Right ventricle myocardium inferior (tissue), 1 donor: ENCODE results near the gene ZNF853. TPM values are rescaled to one million over a fixed set of nuclear protein-coding genes. Genes with fewer than 3 reads are reported as not detected.

Source experiments
- ATAC-seq: fragments of 200-7000 bp; cut with Tn5 transposase; one replicate; pipeline ENCODE4 v1.9.1; 2020; ENCODE audit warnings: mild to moderate bottlenecking, moderate library complexity
- DNase-seq: peaks from one replicate; pipeline ENCODE4 v3.0.0; 2021; ENCODE audit errors: missing footprints
- intact Hi-C: fragments of 100-400 bp; cut with DNase I; formaldehyde crosslinking; loops from one replicate; pipeline ENCODE4 v1.11.0; 2022
- total RNA-seq: library from RNA; stranded (reverse); fragmentation: NEBNext Ultra II Directional; extraction: Animal tissue kit (Norgen Biotek cat#: 25700); gene quantifications from one replicate; pipeline ENCODE4 v1.2.1, GENCODE V29; 2021
- donor health status: DM: no; HTN: yes; CAD: no; lungs with severe emphysema.

ZNF853 gene
- total RNA-seq, 1 donor from 2014 or later, result 10.3 TPM

DNA sequence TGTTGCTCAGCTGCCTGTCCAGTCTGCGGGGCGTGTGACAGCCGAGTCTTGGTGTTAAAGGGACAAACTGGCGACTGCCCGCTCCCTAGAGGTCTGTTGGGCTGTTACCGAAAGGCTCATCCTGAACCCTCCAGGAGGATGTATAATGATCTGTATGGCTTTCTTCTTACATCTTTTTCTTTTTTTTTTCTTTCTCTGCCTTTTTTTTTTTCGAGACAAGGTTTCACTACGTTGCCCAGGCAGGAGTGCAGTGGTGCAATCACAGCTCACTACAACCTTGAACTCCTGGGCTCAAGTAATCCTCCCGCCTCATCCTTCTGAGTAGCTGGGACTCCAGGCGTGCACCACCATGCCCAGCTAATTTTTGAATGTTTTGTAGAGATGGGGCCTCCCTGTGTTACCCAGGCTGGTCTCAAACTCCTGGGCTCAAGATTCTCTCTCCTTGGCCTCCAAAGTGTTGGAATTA lies 24.7 kb upstream of the ZNF853 start:
- intact Hi-C loops, result loop anchor here (2.0 kb wide), 1 partner anchor 14 kb away; the partner anchor contains the start of gene ZDHHC4
- DNase-seq, result no peak
- ATAC-seq, result peak; percentile 12

GRCh38 chr7:6600093-6600492 lies 15.3 kb upstream of the ZNF853 start:
- ATAC-seq (no peak), DNase-seq (no peak)
- intact Hi-C loops, result no loop called here

GRCh38 chr7:6604458-6604857 lies 11.0 kb upstream of the ZNF853 start:
- intact Hi-C loops, result no loop called here
- ATAC-seq, result no peak
- DNase-seq, result peak; percentile 37

DNA sequence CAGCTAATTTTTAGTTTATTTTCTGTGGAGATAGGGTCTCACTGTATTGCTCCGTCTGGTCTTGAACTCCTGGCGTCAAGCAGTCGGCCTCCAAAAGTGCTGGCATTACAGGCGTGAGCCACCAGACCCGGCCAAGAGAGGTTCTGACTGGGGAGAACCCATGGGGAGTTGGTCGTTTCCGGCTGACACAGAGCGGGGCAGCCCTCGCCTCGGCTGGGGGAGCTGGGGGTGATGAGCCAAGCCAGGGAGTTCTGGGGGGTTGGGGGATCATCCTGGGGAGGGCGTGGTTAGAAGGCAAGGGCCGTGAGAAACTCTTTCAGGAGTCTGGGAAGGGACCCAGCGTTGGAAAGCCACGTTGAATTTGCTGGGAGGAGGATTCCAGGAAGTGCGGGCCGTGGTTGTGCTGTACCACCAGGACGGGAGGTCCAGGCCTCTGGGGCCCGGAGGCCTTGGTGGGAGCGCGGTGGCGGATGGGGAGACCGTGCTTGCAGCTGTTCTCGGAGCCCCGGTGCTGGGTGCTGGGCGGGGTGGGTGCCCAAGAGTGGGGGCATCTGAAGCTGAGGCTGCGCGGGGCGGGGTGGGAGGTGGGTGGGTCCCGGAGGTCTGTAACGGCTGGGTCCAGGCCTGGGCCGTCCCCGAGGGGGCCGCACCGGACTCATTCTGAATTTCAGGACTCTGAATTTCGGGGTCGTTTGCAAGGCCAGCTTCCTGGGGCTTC lies 8.4 kb upstream of the ZNF853 start:
- peak; percentile 65 for DNase-seq
- intact Hi-C loops, result no loop called here
- ATAC-seq, result no peak

DNA sequence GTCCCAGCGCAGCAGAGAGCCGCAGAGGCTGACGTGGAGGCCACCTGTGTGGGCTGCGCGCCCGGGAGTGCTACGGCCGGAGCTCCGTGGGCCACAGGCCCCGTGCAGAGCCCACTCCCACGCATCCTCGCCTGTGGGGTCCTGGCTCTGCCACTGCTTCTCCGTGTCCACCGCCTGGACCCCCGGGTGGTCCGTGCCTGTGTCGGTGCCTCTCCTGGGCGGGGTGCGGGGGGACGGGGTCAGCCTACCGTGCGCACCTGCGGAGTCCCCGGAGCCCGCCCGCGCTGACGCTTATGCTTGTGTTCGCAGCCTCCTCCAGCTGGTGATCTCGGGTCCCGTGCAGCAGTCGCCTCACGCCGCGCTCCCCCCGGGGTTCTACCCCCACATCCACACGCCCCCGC lies 7.8 kb upstream of the ZNF853 start:
- intact Hi-C loops, result no loop called here
- DNase-seq, result peak; percentile 67
- ATAC-seq, result no peak

GRCh38 chr7:6608081-6608480 lies 7.3 kb upstream of the ZNF853 start:
- ATAC-seq (no peak), DNase-seq (no peak)
- intact Hi-C loops, result no loop called here

- no peak for ATAC-seq
- intact Hi-C loops, result no loop called here
- no peak for DNase-seq
Measured at GRCh38 chr7:6608794-6609193, 6.6 kb upstream of the ZNF853 start.

DNA sequence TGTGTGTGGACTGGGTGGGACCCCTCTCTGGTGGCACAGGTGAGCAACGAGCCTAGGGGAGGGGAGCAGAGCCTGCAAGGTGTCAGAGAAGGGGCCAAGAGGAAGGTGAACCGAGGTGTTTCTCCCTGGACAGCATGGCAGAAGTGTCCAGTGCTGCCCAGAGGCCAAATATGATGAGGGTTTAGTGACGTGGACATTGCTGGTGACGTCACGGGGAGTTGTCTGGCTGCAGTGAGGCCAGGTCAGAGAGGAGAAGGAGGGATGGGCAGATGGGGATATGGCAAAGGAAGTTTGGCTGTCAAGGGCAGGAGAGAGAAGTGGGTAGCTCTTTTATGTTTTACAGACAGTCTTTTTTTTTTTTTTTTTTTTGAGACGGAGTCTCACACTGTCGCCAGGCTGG lies 2.6 kb upstream of the ZNF853 start:
- intact Hi-C loops, result no loop called here
- no peak for DNase-seq
- no peak for ATAC-seq

- DNase-seq, result no peak
- intact Hi-C loops, result no loop called here
- no peak for ATAC-seq
Measured at GRCh38 chr7:6613706-6614105, 1.7 kb upstream of the ZNF853 start.

DNA sequence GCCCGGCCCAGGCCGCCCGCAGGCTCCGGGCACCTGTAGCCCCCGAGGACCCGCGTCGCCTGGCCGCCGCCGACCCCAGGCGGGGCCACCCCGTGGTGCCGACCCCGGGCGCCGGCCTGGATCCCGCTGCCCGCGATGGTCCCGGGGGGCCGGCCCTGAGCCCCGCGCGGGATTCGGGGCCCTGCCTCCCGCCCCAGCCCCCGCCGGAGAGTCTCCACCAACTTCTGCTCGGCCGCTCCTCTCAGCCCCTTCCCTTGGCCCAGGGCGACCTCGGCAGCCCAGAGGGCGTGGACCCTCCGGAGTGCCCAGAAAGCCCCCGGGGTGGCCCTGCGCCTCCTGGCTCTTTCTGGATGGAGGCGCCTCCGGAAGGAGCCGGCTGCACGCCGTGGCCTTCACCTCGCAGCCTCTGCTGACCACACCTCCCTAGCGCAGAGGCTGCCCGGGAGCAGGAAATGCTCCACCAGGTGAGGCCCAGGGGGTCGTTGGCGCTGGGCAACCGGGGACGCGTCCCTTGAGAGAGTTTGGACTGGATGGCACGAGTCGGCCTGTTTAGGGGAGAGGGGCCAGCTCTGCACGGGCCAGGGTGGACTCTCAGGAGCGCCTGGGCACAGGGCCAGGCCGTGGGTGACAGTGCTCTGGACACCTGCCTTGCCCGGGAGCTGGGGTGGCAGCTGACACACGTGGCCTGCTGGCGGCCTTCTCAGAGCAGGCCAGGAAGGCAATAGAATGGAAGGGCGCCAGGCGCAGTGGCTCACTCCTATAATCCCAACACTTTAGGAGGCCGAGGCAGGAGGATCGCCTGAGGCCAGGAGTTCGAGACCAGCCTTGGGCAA lies 529 bp downstream of the ZNF853 start:
- intact Hi-C loops, result no loop called here
- ATAC-seq (peak; percentile 13), DNase-seq (no peak)

- intact Hi-C loops, result no loop called here
- no peak for ATAC-seq
- no peak for DNase-seq
Measured at GRCh38 chr7:6616854-6617643, 1.6 kb downstream of the ZNF853 start.

- intact Hi-C loops, result no loop called here
- ATAC-seq (no peak), DNase-seq (no peak)
Measured at GRCh38 chr7:6618621-6619020, 3.2 kb downstream of the ZNF853 start.

DNA sequence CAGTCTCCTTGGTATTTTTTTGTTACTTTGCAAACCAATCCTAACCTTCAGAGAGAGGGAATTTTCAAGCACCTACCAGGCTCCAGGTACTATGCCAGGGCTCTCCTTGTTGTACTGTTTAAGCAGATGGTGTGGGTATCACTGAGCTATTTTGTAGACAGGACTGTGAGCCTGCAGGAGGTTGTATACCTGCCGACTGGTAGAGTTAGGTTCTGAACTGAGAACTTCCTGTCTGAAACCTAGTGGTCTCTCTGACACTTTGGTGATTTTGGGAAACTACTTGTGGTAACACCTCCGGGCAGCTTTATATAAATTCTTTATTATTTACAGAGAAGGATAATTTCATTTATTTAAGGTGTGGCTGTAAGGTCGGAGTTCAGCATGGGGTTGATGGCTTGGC lies 4.6 kb downstream of the ZNF853 start:
- DNase-seq (no peak), ATAC-seq (no peak)
- intact Hi-C loops, result no loop called here

DNA sequence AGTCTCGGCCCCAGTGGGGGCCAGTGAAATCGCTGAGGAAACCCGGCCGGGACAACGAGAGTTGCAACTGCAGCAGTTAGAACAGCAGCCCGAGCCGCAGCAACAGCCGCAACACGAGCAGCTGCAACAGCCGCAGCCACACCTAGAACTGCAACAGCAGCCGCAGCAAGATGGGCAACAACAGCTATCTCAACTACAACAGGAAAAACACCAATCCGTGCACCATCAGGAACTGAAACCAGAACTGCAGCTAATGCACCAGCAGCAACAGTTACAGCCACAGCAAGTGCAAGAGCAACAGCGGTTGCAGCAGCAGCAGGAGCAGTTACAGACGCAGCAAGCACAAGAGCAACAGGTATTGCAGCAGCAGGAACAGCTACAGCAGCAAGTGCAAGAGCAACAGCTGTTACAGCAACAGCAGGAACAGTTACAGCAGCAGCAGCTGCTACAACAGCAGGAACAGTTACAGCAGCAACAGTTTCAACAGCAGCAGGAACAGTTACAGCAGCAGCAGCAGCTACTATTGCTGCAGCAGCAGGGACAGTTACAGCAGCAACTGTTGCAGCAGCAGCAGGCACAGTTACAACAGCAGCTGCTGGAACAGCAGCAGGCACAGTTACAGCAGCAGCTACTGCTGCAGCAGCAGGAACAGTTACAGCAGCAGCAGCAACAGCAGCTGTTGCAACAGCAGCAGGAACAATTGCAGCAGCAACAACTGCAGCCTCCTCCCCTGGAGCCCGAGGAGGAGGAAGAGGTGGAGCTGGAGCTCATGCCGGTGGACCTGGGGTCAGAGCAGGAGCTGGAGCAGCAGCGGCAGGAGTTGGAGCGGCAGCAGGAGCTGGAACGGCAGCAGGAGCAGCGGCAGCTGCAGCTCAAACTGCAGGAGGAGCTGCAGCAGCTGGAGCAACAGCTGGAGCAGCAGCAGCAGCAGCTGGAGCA lies 6.1 kb downstream of the ZNF853 start:
- intact Hi-C loops, result no loop called here
- no peak for DNase-seq
- no peak for ATAC-seq

GRCh38 chr7:6622134-6622710 lies 6.8 kb downstream of the ZNF853 start:
- intact Hi-C loops, result no loop called here
- DNase-seq (no peak), ATAC-seq (no peak)

GRCh38 chr7:6623589-6624245 lies 8.3 kb downstream of the ZNF853 start:
- DNase-seq, result no peak
- ATAC-seq, result no peak
- intact Hi-C loops, result no loop called here

- no peak for ATAC-seq
- DNase-seq, result no peak
- intact Hi-C loops, result no loop called here
Measured at GRCh38 chr7:6624246-6624611, 8.8 kb downstream of the ZNF853 start.

- ATAC-seq (no peak), DNase-seq (no peak)
- intact Hi-C loops, result no loop called here
Measured at GRCh38 chr7:6628045-6628444, 12.6 kb downstream of the ZNF853 start.
